Stimulated activated CD4-positive, alpha-beta T cell treated with anti-CD3 and anti-CD28 coated beads, Interleukin-4, amount 100 ng/mL, for 24 hours (primary cell): ENCODE measurements around the gene ZNF76.

ENCODE experiments used
- DNase-seq: peaks from one replicate; pipeline ENCODE4 v3.0.0-alpha.2; 2020

Gene ZNF76

DNA sequence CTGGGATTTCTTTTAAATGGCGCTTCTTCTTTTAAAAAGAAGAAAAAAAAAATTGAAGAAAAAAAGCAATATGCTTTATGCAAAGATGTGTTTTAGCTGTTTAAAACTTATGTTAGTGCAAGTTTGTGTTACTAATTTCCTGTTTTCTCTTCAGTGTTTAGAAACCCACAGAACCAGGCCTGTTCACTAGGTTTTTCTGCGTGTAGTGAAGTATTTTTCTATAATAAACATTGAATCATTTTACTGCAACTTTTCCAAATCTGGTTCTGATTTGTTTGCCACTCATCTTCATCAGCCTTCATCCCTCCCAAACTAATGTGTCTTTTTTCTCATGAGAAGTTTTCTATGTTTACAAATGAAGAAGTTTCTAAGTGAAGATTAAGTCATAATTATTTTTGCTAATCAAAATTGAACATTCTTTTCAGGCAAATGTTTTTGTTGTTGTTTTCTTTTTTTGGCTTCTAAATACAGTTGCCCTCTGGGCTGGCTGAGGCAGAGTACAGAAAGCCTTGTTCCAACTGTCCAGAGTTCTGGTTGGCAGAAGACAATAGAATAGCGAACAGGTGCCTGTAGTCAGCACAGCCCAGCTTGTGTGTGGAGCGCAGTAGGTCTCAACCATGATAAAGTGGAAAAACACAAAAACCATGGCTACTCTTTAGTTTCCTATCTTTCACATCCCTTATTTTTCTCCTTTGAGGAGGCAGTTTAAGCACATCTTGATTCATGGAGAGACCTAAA is 14.5 kb downstream of the ZNF76 start:
- DNase-seq: no peak

DNA sequence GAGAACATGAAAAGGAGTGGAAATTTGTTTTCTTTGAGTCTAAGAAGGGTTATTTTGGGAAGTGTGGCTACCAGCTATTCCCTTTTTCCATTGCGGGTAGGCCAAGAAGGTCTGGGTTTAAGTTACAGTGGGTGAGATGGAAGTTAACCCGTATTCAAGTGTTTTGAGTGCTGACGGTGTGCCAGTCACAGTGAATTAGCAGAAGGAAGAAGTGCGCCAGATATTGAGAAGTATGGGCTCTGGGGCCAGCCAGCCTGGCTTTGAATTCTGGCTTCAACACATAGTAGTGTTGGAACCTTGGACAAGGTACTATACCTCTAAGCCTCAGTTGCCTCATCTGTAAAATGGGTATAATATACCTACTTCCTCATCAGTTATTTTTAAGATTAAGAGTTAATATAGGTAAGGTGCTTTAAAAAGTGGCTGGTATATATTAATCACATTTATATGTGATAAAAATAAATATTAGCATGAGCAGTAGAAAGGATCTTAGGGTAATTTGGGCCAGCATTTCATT is 16.3 kb downstream of the ZNF76 start:
- DNase-seq: no peak

DNA sequence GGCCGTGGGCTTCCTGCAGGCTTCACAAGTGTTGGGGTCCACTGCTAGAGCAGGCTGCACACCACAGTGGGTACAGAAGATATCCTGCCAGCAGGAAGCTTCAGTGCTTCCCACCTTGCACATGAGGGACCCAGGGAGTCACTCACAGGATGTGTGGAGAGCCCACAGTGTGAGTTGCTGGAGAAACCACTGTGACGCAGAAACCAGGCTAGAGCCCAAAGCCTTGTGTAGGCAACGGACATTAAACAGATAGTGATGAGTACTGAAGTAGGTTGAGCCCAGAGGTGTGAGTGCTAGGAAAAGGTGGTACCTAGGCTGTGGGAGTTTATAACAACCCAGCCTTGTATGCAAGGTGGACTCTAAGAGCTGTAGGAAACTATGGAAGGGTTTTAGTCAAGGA is 19.2 kb downstream of the ZNF76 start:
- DNase-seq: no peak

DNA sequence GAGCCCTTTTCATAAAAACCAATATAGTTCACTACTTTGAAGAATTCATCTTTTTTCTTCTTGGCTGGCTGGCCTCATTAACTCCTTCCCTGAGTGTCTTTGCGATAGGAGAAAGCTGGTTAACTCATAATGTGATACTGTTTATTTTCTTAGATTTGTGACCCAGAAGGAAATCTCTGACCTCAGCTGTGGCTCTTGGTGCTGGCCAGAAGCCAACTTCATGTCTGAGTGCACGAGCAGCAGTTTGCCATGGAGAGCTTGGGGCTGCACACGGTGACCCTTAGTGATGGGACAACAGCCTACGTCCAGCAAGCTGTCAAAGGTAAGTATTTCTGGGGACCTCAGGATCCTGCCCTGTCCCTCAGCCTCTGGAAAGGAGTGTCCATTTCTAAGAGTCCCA is 21.4 kb downstream of the ZNF76 start:
- DNase-seq: no peak

DNA sequence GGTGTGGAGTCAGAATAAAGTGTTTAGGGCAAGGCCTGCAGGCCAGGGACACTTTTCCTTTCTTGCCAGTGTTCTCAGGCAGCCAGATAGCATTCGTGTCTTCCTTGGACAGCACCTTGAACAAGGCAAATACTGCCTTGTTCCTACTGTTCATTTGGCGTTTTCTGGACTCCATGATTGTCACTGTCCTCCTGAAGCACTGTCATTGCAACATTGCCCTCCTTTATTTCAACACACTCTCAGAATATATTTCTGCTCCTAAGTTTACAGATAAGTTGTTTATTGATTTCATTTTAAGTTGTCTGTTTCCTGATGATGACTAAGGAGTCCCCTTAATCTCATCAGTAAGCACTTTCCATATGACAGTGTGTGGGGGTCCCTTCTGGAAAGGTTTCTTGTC is 22.9 kb downstream of the ZNF76 start:
- DNase-seq: no peak

DNA sequence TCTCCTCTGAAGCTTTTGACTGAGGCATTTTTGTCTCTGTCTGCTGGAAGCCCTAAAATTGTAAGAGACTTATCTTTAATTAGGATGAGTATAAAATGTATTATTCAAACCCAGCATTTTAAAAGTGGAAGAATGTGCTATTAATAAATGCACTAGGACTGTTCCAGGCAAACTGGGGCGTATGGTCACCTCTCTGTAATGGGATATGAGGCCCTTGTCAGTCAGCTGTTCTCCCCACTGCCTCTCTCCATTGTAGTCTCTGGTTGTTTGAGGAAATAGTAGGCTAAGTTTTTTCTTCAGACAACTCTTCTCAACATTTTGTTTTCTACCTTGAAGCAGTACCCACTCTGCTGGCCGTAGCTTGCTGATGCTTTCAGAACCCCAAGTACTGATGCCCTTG is 23.8 kb downstream of the ZNF76 start:
- no peak for DNase-seq

DNA sequence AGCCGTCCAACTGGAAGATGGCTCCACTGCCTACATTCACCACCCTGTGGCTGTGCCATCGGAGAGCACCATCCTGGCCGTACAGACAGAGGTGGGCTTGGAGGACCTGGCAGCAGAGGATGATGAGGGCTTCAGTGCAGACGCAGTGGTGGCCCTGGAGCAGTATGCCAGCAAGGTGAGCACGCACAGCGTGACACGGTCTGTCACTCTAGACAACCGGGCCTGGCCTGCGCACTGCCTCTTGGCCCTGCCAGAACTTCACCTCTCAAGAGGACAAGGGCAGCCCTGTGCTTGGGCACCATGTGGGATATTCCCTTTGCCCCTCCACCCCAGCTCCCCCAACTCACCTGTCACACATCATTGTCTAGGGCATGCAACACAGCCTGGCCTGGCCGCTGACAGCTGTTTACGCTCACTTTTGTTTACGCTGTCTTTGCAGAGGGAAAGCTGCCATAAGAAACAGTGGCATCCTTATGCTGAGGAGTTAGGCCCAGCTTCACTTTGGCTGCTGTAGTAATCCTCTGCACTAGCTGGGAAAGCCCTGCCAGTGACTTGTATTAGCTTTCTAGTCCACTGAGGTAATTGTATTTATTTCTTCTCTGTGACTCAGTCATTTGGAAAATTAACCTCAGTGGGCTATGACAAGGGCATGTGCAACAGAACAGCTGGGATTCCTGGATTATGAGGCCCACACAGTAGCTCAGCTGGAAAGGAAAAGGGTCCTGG is 28.3 kb downstream of the ZNF76 start:
- no peak for DNase-seq

DNA sequence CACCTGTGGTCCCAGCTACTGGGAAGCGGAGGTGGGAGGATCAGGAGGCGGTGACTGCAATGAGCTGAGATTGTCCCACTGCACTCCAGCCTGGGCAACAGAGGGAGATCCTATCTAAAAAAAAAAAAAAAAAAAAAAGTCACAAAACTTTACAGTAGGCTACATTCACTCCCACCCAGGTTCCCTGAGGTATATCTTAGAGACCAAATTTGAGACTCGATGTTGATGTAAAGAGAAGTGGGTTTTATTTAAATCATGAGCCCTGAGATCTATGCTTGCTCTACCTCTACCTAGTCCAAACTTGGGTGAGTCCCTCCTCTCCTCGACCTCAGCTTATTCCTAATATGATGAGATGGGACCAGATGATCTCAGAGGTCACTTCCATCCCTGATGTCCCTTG is 29.3 kb downstream of the ZNF76 start:
- DNase-seq: no peak

DNA sequence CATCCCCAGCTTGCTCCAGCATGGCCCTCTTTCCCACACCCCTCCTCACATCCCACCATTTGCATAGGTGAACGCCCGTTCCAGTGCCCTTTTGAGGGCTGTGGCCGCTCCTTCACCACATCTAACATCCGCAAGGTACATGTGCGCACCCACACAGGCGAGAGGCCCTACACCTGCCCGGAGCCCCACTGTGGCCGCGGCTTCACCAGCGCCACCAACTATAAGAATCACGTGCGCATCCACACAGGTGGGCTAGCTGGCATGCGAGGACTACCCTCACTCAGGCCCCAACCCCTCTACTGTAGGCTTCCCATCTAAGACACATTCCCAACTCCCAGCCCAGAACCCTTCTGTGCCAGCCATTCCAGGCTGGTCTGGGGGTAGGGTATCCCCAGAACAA is 32.0 kb downstream of the ZNF76 start:
- no peak for DNase-seq

DNA sequence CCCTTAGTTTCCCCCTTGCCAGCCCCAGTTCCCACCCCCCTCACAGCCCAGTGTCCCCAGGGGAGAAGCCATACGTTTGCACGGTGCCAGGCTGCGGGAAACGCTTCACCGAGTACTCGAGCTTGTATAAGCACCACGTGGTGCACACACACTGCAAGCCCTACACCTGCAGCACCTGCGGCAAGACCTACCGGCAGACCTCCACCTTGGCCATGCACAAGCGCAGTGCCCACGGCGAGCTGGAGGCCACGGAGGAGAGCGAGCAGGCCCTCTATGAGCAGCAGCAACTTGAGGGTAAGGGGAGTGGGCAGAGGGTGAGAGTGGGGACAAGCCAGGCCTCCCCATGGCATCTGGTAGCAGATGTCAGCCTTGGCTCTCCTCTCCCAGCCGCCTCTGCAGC is 33.0 kb downstream of the ZNF76 start:
- DNase-seq: no peak

DNA sequence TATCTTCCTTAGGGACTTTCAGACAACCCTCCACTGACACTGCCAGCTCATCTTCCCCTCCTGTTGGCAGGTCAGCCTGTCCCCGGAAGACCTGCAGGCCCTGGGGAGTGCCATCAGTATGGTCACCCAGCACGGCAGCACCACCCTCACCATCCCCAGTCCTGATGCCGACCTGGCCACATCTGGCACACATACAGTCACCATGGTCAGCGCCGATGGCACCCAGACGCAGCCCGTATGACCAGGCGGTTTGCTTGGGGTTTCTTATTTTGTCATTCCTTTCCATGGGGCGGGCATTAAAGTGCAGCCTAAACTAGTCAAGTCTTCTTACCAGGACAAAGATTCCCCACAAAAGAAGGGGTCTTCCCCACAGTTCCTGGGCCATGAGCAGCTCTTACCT is 34.1 kb downstream of the ZNF76 start:
- no peak for DNase-seq

DNA sequence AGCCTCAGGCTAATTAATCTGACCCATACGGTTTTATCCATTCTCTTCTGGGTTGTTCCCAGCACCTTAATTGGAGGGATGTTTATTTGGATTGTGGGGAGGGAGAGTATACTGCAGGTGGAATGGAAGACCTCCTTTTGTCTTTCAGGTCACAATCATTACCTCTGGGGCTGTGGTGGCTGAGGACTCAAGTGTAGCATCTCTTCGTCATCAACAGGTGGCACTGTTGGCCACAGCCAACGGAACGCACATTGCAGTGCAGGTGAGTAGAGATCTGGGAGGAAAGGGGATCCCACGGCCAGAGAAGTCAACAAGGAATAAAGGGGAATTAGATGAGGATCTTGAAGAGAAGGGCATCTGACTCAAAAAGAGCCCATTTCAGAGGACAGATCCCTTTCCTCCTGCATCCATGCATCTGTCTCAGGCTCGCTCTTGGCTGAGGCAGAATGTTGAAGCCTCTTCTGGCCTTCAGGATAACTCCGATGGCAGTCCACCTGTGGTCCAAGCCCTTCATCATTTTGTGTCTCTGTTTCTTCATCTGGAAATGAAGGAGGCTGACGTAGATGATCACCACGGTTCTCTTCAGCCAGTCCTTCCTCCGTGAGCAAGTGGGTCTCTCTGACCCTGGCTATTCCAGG is 34.9 kb downstream of the ZNF76 start:
- peak; percentile 59 for DNase-seq

DNA sequence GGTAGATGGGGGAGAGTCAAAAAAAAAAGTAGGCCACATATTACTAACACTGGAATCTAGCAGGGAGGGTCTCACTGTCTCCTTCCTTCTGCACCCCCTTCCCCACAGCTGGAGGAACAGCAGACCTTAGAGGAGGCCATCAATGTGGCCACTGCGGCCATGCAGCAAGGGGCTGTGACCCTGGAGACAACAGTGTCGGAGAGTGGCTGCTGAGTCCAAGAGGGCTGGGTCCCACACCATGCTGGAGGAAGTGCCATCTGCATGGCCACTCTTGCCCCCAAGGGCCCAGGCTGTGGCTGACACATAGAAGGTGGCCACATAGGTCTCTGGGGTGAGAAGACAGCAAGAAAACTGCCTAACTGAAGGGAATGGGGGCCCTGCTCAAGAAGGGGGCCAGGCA is 35.5 kb downstream of the ZNF76 start:
- DNase-seq: no peak

DNA sequence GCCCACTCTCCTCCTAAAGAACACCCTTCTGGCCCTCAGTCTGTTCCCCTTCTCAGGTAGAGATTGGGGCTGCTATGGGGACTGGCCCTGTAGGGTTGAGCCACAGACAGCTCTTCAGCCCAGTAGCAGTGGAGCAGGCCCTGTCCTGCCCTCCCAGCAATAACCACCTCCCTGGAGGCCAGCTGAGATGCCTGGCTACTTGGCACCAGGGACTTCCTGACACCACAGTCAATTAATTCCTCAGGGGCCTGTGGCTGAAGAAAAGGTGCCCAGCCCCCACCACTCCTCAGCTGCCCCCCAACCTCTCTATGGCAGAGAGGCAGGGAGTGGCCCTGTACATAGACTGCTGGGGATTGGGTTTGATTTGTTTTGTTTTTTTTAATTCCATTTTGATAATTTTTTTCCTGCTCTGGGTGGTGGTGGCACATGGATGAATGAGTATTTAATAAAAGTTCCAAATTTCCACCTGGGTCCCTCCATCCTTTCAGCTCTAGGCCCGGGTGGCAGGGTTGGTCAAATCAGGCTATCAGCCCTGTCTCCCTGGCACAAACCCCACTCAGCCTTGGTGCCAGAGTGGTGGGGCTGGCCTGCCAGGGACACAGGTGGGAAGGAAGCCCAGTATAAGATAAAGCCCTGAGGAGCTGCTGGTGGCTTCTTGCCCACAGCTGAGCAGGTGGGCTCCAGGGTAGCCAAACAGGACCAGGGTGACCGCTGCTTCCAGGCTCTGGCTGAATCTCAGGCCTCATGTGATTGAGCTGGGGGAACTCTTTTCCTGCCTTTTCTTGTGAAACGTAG is 36.2 kb downstream of the ZNF76 start:
- no peak for DNase-seq

DNA sequence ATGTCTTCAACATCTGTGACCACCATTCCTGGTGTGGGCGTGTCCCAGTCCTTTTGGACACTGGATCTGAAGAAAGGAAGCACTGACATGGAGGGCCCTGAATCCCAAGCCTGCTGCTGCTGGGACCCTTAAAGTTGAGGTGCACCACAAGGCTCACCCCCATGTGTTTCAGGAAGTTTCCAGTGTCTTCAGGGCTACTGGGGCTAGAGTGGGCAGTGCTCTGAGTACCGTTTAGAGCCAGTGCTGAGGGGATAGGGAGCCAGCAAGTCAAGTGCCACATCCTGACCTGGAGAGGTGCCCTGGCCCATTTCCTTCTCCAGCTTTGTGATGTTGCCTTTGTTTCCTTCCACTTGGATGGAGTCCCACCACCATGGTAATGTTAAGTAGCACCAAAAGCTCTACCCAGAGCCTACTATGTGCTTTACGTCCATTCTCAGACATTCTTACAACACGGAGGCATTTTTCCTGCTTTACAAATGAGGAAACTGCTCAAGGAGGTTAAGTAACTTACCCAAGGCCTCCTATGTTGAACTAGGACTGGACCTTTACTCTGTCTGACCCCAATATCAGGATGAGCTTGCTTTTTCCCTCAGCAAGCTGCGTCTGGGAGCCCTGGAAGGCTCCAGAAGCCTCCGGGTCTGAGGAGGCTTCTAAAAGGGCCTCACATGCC is 37.5 kb downstream of the ZNF76 start:
- DNase-seq: no peak

DNA sequence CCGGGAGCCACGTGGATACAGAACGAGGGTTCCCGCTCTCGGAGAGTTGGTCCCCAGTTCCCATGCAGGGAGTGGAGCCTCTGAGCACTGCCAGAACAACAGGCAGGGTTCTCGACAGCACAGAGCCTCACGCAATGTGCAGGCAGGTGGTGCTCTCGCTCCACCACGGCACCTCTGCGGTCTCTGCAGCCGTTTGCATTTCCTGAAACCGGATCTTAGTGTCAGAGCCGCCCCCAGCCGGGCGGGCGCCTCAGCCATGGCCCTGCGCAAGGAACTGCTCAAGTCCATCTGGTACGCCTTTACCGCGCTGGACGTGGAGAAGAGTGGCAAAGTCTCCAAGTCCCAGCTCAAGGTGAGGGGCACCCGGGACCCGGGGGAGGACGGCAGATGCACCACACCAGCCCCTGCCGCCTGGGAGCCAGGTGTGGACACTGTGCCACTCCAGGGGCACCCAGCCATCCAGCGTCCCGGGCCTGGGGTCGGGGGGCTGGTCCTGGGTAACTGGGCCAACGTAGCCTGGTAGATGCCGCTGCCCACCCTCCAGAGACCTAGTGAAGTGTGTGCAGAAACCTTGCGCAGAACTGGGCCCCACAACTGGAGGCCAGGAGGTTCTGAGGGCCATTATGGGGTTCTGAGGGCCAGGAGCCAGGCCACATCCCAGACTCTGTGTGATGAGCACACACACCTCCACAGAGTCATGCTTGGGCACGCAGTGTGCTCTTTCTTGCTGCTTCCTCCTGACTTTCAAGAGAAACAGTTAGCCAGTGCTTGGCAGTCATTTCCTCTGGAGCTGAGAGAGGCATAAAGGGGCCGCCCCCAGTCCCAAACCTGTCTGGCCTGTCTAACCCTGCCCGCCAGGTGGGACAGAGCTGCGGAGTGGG is 38.3 kb downstream of the ZNF76 start, which contains the start of gene DEF6:
Gene DEF6, plus strand, starts transcription at position 218 of the 881 bp plus-strand sequence. Its CDS starts 39 bp downstream, at position 257.
- DNase-seq: peak; percentile 89

DNA sequence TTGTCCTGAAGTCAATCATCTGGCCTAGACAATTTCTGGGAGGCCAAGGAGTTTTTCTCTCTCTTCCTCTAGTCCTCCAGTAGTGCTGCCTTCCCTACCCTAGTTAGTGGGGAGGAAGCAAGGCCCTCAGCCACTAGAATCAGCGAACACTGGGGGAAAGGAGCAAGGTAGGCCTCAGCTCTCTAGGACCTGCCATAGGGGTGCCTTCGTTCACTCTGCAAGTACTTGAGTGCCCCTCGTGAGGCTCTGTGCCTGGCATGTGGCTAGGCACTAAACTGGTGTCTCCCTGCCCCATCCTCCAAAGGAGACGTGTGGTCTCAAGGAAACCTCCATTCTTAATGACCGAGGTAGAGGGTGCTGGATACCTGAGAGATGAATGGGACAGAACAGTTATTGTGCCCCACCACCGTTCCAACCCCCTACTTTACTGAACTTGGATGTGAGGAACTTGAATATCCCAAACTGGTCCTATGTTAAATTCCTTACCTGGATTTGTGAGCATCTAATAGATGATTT is 39.1 kb downstream of the ZNF76 start:
- no peak for DNase-seq

DNA sequence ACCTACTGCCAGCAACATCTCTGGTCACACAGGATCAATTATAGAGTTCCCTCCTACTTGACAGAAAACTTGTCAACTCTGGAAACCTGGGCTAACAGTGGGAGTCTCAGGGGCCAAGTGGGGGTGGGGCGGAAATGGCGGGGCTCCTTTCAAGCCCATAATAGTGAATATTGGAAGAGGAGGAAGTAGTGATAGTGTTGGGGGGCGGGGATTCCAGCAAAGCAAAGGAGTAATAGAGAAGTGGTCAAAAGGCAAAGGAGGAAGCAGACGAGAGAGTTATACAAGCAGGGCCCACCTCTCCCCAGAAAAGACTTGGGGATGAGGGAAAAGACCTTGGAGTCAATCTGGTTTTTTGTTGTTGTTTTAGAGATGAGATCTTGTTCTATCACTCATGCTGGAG is 40.1 kb downstream of the ZNF76 start:
- DNase-seq: no peak

DNA sequence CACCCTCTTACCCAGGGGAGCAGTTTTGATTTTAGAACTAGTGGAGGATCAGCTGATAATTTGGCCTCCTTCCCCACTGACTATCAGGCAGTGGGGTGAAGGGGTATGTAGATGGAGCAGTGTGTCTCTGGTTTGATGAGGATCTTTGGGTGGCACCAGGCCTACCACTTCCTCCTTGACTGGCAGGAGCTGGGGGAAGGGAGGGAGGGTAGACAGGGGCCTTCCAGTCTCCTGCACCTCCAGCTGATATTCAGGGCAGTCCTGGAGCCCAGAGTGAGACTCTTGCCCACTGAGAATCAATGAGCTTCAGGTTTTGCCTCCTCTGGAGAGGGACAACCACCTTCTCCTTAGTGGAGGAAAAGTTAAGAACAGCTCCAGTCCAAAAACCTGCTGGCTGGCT is 41.3 kb downstream of the ZNF76 start:
- peak; percentile 23 for DNase-seq

DNA sequence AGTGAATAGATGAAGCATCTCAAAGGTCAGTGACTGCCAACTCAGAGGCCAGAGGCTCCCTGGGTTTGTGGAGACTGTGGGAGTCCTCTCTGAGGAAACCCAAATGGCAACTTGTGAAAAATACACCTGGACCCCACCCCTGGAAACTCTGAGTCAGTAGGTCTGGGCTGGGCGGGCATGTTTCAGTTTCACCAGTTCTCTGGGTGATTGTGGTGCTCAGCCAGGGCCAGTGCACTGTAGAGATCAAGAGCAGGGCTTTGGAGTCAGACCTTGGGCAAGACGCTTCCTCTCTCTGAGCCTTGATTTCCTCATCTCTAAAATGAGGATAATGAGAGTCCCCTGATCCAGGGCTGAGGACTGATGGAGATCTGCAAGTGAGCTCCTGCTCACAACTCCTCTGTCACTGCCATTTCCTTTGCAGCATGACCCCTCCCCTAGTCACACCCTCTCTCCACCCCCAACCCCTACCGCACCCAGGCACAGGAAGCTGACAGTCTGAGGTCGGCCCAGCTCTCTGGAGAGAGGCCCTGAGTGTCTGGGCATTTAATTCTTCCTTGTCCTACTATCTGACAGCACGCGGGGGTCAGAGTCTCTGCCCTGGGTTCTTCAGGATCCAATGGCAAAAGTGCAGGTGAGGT is 43.2 kb downstream of the ZNF76 start:
- DNase-seq: peak; percentile 91

DNA sequence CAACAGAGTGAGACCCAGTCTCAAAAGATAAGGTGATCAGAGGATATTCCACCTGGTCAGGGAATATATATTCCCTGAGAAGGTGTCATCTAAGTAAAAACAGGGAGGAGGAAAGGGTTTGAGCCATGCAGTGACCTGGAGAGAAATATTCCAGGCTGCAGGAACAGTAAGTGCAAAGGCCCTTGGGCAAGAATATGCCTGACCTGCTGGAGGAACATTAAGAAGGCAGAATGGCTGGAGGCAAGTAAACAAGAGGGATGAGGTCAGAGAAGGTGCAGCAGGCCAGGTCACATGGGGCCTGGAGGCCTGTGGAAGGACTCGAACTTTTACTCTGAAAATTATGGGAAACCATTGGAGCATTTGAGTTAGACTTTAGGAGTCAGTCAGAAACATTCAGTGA is 44.8 kb downstream of the ZNF76 start:
- DNase-seq: no peak
